Parietal lobe (tissue), 2 donors: Measurements from ENCODE around the gene RRP7A. TPM values are rescaled to one million over a fixed set of nuclear protein-coding genes. Genes with fewer than 3 reads are reported as not detected.

Experiments
- small RNA-seq: library from RNA; depleted of rRNA; stranded (forward); fragments of <200 nt; gene quantifications from one replicate; pipeline ENCODE3, GENCODE V24; 2014; ENCODE audit warnings: low replicate concordance
- total RNA-seq: library from RNA; depleted of rRNA; stranded (reverse); fragments of >200 nt; gene quantifications from one replicate; pipeline ENCODE4 v1.2.3, GENCODE V29; 2014

The RRP7A gene
- total RNA-seq = 28.5 TPM

GRCh38 chr22:42519525-42520401 lies at the start of gene RRP7A:
RRP7A (minus strand) TSS chr22:42519796; CDS start chr22:42519786, 10 bp downstream.

DNA sequence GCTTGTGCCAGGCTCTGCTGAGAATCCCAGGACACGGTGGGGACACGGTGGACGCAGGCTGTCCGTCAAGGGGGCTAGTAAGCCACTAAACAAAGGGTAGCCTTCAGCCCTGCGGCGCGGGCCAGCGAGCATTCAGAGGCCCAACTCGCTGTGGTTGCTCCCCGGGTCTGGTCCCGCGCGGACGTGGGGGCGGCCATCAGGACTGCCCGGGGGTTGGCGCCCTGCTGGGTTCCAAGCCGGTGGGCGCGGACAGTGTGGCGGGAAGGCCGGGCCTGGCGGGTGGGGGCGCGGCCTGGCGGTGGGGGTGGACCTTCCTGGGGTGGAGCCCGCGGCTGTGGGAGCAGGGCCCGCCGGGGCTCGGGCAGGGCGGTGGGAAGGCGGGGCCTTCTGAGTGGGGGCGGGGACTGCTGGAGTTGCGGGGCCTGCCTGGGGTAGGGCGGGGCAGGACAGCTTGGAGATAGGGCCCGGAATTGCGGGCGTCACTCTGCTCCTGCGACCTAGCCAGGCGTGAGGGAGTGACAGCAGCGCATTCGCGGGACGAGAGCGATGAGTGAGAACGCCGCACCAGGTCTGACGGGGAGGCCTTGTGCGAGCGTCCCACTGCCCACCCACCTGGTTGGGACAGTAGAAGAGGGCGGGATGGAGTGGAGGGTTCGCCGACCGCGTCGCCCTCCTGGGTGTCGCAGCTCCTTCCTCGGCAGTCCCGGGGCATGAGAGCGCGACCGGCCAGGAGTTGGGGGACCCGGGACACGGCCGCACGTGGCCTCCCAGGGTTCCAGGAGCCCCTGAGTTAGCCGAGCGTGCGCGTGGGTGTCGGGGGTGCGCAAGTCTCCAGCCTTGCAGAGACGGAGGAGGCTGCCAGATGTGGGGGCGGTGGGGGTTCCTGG lies 34.1 kb upstream of the RRP7A start, which contains the start of gene SERHL2:
Gene SERHL2, plus strand, starts transcription at position 482 of the 887 bp plus-strand sequence. Its CDS starts 65 bp downstream, at position 547.

Small RNA genes lying within 50 kb of the gene (small RNA-seq; reads per million reads assigned to genes)
- 0.09 reads per million for gene RN7SKP80
- not detected for gene RNU6-513P

Other genes starting within 250 kb of the RRP7A start
- gene TCF20, start 249.1 kb downstream of the RRP7A start, total RNA-seq = 81.4 TPM
- 0.94 TPM for gene NFAM1, start 87.4 kb downstream of the RRP7A start, total RNA-seq
- gene SERHL2, start 34.2 kb upstream of the RRP7A start, total RNA-seq = 5.3 TPM
- 34.1 TPM for gene POLDIP3, start 95.1 kb upstream of the RRP7A start, total RNA-seq
- gene ATP5MGL, start 120.8 kb upstream of the RRP7A start, total RNA-seq = 2.2 TPM
- gene CYB5R3, start 129.6 kb upstream of the RRP7A start, total RNA-seq = 27.5 TPM
- gene A4GALT, start 201.1 kb upstream of the RRP7A start, total RNA-seq = 0.94 TPM